ENCODE data around the gene LHX3.

The LHX3 gene

GRCh38 chr9:136175616-136176197 lies 29.2 kb downstream of the LHX3 start:
- DNase-seq (ENCODE audit: low read depth in 1 of 2, low spot score in 1 of 2): no peak
- TF ChIP-seq SPI1 (IDR thresholded peaks at IDR 0.05; ENCODE audit: borderline replicate concordance, low read depth): no peak
- TF ChIP-seq REST (IDR thresholded peaks at IDR 0.05; ENCODE audit: insufficient replicate concordance, low read depth): no peak
- TF ChIP-seq CTCF (IDR thresholded peaks at IDR 0.05; ENCODE audit: insufficient read depth, low read length): no peak
- TF ChIP-seq GABPA (IDR thresholded peaks at IDR 0.05; ENCODE audit: low read depth): no peak
- no peak for TF ChIP-seq POLR2AphosphoS5 (IDR thresholded peaks at IDR 0.05; ENCODE audit: low read depth)
- Histone ChIP-seq H3K27ac (replicated peaks) (no peak overlapping the region), H3K4me3 (replicated peaks; ENCODE audit: insufficient read depth, low read length) (no peak overlapping the region), H3K27me3 (ENCODE audit: insufficient read depth, poor library complexity, severe bottlenecking) (no peaks in the 10 kb centered on the region)

GRCh38 chr9:136174779-136175615 lies 29.9 kb downstream of the LHX3 start:
- no peak for TF ChIP-seq SPI1 (IDR thresholded peaks at IDR 0.05; ENCODE audit: borderline replicate concordance, low read depth)
- TF ChIP-seq GABPA (IDR thresholded peaks at IDR 0.05; ENCODE audit: low read depth): no peak
- TF ChIP-seq REST (IDR thresholded peaks at IDR 0.05; ENCODE audit: insufficient replicate concordance, low read depth): no peak
- TF ChIP-seq POLR2AphosphoS5 (IDR thresholded peaks at IDR 0.05; ENCODE audit: low read depth): no peak
- no peak for TF ChIP-seq CTCF (IDR thresholded peaks at IDR 0.05; ENCODE audit: insufficient read depth, low read length)
- H3K27me3 ChIP-seq (ENCODE audit: insufficient read depth, poor library complexity, severe bottlenecking): no peaks in the 10 kb centered on the region
- no peak overlapping the region for H3K27ac ChIP-seq (replicated peaks)
- DNase-seq (ENCODE audit: low read depth in 1 of 2, low spot score in 1 of 2): no peak
- H3K4me3 ChIP-seq (replicated peaks; ENCODE audit: insufficient read depth, low read length): no peak overlapping the region

- no peak overlapping the region for H3K27ac ChIP-seq (replicated peaks)
- H3K4me3 ChIP-seq (replicated peaks; ENCODE audit: insufficient read depth, low read length): no peak overlapping the region
- no peak for TF ChIP-seq POLR2AphosphoS5 (IDR thresholded peaks at IDR 0.05; ENCODE audit: low read depth)
- no peak for TF ChIP-seq CTCF (IDR thresholded peaks at IDR 0.05; ENCODE audit: insufficient read depth, low read length)
- TF ChIP-seq GABPA (IDR thresholded peaks at IDR 0.05; ENCODE audit: low read depth): no peak
- no peak for TF ChIP-seq SPI1 (IDR thresholded peaks at IDR 0.05; ENCODE audit: borderline replicate concordance, low read depth)
- no peak for TF ChIP-seq REST (IDR thresholded peaks at IDR 0.05; ENCODE audit: insufficient replicate concordance, low read depth)
- no peak for DNase-seq (ENCODE audit: low read depth in 1 of 2, low spot score in 1 of 2)
- peaks cover 2% of the 10 kb centered on the region for H3K27me3 ChIP-seq (ENCODE audit: insufficient read depth, poor library complexity, severe bottlenecking)
These were observed 31.2 kb downstream of the LHX3 start for GRCh38 chr9:136173648-136174290.
